Calu3 (cell line): ENCODE data around the gene TMCC1. TPM values are rescaled to one million over a fixed set of nuclear protein-coding genes. Genes with fewer than 3 reads are reported as not detected.
A peak's percentile ranks its signal among the peaks of the same experiment; 100 is the strongest.

Source experiments
- BruUV-seq: library from RNA; stranded (reverse); fragments of 400-500 nt; replicated peaks from 2 replicates; lab custom pipeline; 2021; lab: Mats Ljungman, UMichigan
- CTCF ChIA-PET: fragments of 300-600 bp; sonication (Branson Sonifier 250); formaldehyde crosslinking; loops from one replicate; lab custom pipeline; 2022; ENCODE audit warnings: antibody characterized with exemption; lab: Charles Lee
- DNase-seq: peaks from one replicate; pipeline ENCODE4 v3.0.0; 2022
- H3K27ac Mint-ChIP-seq: one replicate; pipeline ENCODE4 v1.8.0; 2022; ENCODE audit warnings: mixed read lengths; ENCODE audit not compliant: unreplicated experiment
- H3K27me3 Mint-ChIP-seq: one replicate; pipeline ENCODE4 v1.8.0; 2022; ENCODE audit warnings: mixed read lengths; ENCODE audit not compliant: unreplicated experiment
- H3K36me3 Mint-ChIP-seq: one replicate; pipeline ENCODE4 v1.8.0; 2022; ENCODE audit warnings: mild to moderate bottlenecking, moderate library complexity, mixed read lengths; ENCODE audit not compliant: insufficient read depth, unreplicated experiment
- H3K4me1 Mint-ChIP-seq: one replicate; pipeline ENCODE4 v1.8.0; 2022; ENCODE audit warnings: mild to moderate bottlenecking, low read depth, mixed read lengths; ENCODE audit not compliant: unreplicated experiment
- H3K4me3 Mint-ChIP-seq: one replicate; pipeline ENCODE4 v1.8.0; 2022; ENCODE audit warnings: mild to moderate bottlenecking, low read depth, moderate library complexity, mixed read lengths; ENCODE audit not compliant: unreplicated experiment
- H3K9me3 Mint-ChIP-seq: one replicate; pipeline ENCODE4 v1.8.0; 2022; ENCODE audit warnings: low read depth, mixed read lengths; ENCODE audit not compliant: unreplicated experiment
- CTCF ChIP-seq: fragments of 200-600 bp; IDR thresholded peaks from one replicate; pipeline ENCODE4 v1.8.0; 2022; ENCODE audit warnings: antibody characterized with exemption; ENCODE audit not compliant: unreplicated experiment
- intact Hi-C: fragments of 100-400 bp; cut with micrococcal nuclease; formaldehyde crosslinking; loops from one replicate; pipeline ENCODE4 v1.10.0; 2022; ENCODE audit not compliant: unreplicated experiment
- total RNA-seq: library from RNA; stranded (reverse); gene quantifications from 2 replicates; pipeline ENCODE4 v1.2.3, GENCODE V29; 2022

TMCC1 gene
- total RNA-seq, 1 experiment from 2014 or later: 57.2 TPM

GRCh38 chr3:129831503-129831902, 62.0 kb downstream of the TMCC1 start:
- Mint-ChIP-seq H3K4me3 (no peak overlapping the region), H3K36me3 (peaks cover 6% of the 10 kb centered on the region), H3K4me1 (peaks cover 32% of the 10 kb centered on the region), H3K27ac (no peak overlapping the region), H3K9me3 (no peaks in the 10 kb centered on the region), H3K27me3 (no peaks in the 10 kb centered on the region)
- no TSS peak for BruUV-seq
- intact Hi-C loops: no loop called here
- no peak for DNase-seq
- TF ChIP-seq CTCF: no peak
- CTCF ChIA-PET: interaction anchor here (0.8 to 0.9 kb wide), 2 partner anchors 204 to 341 kb away, joined by 3 to 4 read pairs; no protein-coding TSS in a partner anchor

GRCh38 chr3:129829640-129830039, 63.9 kb downstream of the TMCC1 start:
- no TSS peak for BruUV-seq
- intact Hi-C loops: loop anchor here (1.0 to 2.0 kb wide), 5 partner anchors 105 to 447 kb away; no protein-coding TSS in a partner anchor
- no peak overlapping the region for H3K27ac Mint-ChIP-seq
- peak; percentile 65 for DNase-seq
- peak; percentile 79 for TF ChIP-seq CTCF
- H3K36me3 Mint-ChIP-seq: peaks cover 6% of the 10 kb centered on the region
- CTCF ChIA-PET: interaction anchor here (0.6 to 2.2 kb wide), 15 partner anchors 35 to 514 kb away, joined by 3 to 38 read pairs (median 4); partner anchors contain the start of gene TMCC1
- no peaks in the 10 kb centered on the region for H3K27me3 Mint-ChIP-seq
- no peaks in the 10 kb centered on the region for H3K9me3 Mint-ChIP-seq
- peaks cover 38% of the 10 kb centered on the region for H3K4me1 Mint-ChIP-seq
- no peak overlapping the region for H3K4me3 Mint-ChIP-seq

GRCh38 chr3:129827765-129828164, 65.7 kb downstream of the TMCC1 start:
- peaks cover 51% of the 10 kb centered on the region for H3K4me1 Mint-ChIP-seq
- DNase-seq: no peak
- no peak for TF ChIP-seq CTCF
- no peak overlapping the region for H3K4me3 Mint-ChIP-seq
- no peak overlapping the region for H3K27ac Mint-ChIP-seq
- BruUV-seq: no TSS peak
- H3K36me3 Mint-ChIP-seq: peaks cover 6% of the 10 kb centered on the region
- no peaks in the 10 kb centered on the region for H3K27me3 Mint-ChIP-seq
- CTCF ChIA-PET: interaction anchor here (0.6 to 3.5 kb wide), 4 partner anchors 105 to 1016 kb away, joined by 3 to 16 read pairs (median 10); no protein-coding TSS in a partner anchor
- no peaks in the 10 kb centered on the region for H3K9me3 Mint-ChIP-seq
- intact Hi-C loops: loop anchor here (2.0 kb wide), 2 partner anchors 107 to 445 kb away; no protein-coding TSS in a partner anchor

- BruUV-seq: no TSS peak
- H3K27me3 Mint-ChIP-seq: no peaks in the 10 kb centered on the region
- CTCF ChIA-PET: interaction anchor here (0.7 to 3.5 kb wide), 7 partner anchors 149 to 1741 kb away, joined by 3 to 15 read pairs (median 6); no protein-coding TSS in a partner anchor
- peak; percentile 90 for TF ChIP-seq CTCF
- intact Hi-C loops: loop anchor here (1.0 to 2.0 kb wide), 4 partner anchors 30 to 335 kb away; no protein-coding TSS in a partner anchor
- no peaks in the 10 kb centered on the region for H3K9me3 Mint-ChIP-seq
- no peak overlapping the region for H3K4me3 Mint-ChIP-seq
- peaks cover 39% of the 10 kb centered on the region for H3K4me1 Mint-ChIP-seq
- DNase-seq: peak; percentile 88
- H3K36me3 Mint-ChIP-seq: no peaks in the 10 kb centered on the region
- peak overlapping the region; percentile 5 for H3K27ac Mint-ChIP-seq
These were observed 68.5 kb downstream of the TMCC1 start for GRCh38 chr3:129824926-129825541.
